ENCODE measurements around the gene INO80.

INO80 gene

DNA sequence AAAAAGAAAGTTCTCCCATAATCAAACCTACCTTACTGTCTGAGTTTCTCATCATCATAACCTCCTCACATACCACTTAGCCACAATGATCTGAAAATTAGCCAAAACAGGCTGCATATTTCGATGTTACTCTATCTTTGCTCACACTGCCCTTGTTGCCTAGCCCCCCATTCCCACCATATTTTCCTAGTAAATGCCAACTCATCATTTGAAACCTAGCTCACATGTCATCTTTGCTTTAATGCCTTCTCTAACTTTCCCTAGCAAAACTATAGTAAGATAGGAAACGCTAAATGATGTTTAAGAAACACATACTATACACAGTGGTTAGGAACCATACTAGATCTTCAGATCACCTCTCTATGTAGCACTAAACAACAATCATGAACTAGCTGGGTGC is 64.9 kb downstream of the INO80 start:
- H3K4me3 ChIP-seq (ENCODE audit: control insufficient read depth, low read depth, low read length), result no peak overlapping the region
- no peak for DNase-seq (ENCODE audit: low read depth)
- TF ChIP-seq, protein P1, sequence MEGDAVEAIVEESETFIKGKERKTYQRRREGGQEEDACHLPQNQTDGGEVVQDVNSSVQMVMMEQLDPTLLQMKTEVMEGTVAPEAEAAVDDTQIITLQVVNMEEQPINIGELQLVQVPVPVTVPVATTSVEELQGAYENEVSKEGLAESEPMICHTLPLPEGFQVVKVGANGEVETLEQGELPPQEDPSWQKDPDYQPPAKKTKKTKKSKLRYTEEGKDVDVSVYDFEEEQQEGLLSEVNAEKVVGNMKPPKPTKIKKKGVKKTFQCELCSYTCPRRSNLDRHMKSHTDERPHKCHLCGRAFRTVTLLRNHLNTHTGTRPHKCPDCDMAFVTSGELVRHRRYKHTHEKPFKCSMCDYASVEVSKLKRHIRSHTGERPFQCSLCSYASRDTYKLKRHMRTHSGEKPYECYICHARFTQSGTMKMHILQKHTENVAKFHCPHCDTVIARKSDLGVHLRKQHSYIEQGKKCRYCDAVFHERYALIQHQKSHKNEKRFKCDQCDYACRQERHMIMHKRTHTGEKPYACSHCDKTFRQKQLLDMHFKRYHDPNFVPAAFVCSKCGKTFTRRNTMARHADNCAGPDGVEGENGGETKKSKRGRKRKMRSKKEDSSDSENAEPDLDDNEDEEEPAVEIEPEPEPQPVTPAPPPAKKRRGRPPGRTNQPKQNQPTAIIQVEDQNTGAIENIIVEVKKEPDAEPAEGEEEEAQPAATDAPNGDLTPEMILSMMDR (IDR thresholded peaks at IDR 0.05; ENCODE audit: control insufficient read depth, insufficient read depth, low read depth, low read length, missing control alignments), result no peak

DNA sequence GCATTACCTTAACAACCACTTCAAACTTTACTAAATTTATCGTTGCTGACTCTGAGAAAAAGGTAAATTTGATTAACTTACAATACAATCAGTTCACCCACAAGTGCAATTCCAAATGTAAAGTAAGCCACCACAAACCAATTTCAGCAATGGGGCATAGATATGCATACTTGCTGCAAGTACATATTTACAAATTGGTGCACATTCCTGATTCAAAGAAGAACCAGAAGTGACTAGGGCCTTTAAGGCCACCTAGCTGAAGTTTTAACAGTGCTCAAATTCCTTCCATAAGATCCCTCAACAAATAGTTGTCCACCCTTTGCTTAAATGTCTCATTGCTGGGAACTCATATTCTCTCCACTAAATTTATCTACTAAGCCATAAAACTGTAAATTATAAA is 67.2 kb downstream of the INO80 start:
- H3K4me3 ChIP-seq (ENCODE audit: control insufficient read depth, low read depth, low read length), result no peak overlapping the region
- DNase-seq (ENCODE audit: low read depth), result no peak
- TF ChIP-seq, protein P1 (IDR thresholded peaks at IDR 0.05; ENCODE audit: control insufficient read depth, insufficient read depth, low read depth, low read length, missing control alignments), result no peak

DNA sequence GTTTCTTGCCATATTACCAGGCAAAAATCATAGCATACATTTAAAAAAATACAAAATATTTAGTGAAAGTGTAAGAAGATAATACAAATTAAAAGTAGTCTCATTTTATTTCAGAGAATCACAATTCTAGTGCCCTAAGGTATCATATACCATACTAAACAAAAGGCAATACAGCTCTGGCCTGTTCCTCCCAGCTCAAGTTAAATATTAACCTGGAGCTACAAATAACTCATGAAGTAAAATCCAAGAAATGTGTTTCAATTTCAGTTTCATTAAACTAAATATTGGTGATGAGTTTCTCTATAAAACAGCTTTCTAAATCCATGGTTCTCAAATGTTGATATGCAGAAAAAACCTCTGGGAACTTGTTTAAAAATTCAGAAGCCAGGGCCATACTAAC is 67.7 kb downstream of the INO80 start:
- DNase-seq (ENCODE audit: low read depth), result no peak
- TF ChIP-seq, protein P1 (IDR thresholded peaks at IDR 0.05; ENCODE audit: control insufficient read depth, insufficient read depth, low read depth, low read length, missing control alignments), result no peak
- H3K4me3 ChIP-seq (ENCODE audit: control insufficient read depth, low read depth, low read length), result no peak overlapping the region

DNA sequence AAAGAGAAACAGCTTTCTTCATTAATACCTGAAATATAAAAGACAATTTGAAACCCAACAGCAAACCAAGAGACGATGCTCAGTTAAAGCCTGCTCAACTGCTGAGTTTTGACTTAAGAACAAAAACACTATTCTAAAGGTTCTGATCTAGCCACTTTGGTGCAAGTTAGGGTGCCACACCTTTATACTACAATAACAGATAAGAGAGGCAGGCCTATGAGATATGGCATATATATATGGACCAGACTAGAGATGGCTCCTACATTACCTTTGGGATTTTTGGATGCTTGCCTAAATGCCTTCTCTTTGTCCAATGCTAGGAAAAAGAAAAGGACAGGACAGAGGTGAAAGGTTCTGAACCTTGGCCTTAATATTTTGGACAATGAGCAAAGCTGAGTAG is 68.6 kb downstream of the INO80 start:
- TF ChIP-seq, protein P1 (IDR thresholded peaks at IDR 0.05; ENCODE audit: control insufficient read depth, insufficient read depth, low read depth, low read length, missing control alignments), result no peak
- DNase-seq (ENCODE audit: low read depth), result no peak
- no peak overlapping the region for H3K4me3 ChIP-seq (ENCODE audit: control insufficient read depth, low read depth, low read length)

DNA sequence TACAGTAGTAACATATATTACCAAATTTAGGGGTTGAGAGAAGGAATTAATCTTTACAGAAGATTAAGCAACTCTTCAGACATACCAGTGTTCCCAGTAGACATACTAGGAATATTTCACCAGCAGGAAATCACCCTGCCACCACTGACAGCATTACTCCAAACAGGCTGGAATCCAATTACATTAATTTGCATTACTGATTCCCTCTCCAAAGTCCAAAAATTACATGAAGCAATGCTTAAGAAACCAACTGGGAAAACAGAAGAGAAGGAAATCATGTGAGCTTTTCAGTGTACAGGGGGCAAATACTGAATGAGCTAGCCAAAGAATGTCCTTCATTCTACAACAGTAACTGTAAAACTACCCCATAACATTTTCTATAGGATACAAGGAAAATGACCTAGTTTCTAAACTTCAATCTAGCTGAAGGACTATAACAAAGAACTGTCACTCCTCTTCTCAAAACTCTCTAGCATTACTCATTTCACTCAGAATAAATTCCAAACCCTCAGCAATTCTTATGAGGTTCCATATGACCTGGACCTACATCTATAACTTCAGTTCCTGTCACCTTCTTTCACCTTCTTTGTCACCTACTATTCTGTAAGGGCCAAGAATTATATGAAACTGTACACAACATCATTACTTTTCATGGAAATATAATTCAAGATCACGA is 72.7 kb downstream of the INO80 start:
- TF ChIP-seq, protein P1 (IDR thresholded peaks at IDR 0.05; ENCODE audit: control insufficient read depth, insufficient read depth, low read depth, low read length, missing control alignments), result no peak
- DNase-seq (ENCODE audit: low read depth), result peak; percentile 62
- H3K4me3 ChIP-seq (ENCODE audit: control insufficient read depth, low read depth, low read length), result no peak overlapping the region

DNA sequence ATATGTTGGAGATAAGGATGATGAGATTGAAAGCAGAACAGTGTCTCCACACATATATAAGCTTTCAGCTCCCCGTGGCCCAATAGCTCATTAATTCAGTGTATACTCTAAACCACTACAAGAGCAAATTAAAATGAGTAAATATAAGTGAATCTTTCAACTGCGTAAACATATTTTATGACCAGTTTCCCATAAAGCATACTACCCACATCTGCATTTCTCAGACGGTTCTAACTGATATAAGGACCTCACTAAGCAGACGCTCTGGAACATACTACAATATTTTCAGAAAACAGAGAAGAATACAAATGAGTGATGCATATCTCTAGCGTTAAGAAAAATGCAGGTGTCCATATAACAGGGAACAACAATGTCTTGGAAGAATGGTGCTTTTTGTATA is 73.2 kb downstream of the INO80 start:
- DNase-seq (ENCODE audit: low read depth), result no peak
- H3K4me3 ChIP-seq (ENCODE audit: control insufficient read depth, low read depth, low read length), result no peak overlapping the region
- TF ChIP-seq, protein P1 (IDR thresholded peaks at IDR 0.05; ENCODE audit: control insufficient read depth, insufficient read depth, low read depth, low read length, missing control alignments), result no peak

Data from AG09309 (cell line).